Glutamatergic neuron (in vitro differentiated cells): ENCODE data around the gene TAS2R4. TPM values are rescaled to one million over a fixed set of nuclear protein-coding genes. Genes with fewer than 3 reads are reported as not detected.
"Not testable (repeated sequence)": the region's sequence is repeated elsewhere in the genome, so short reads cannot be mapped to it uniquely, and the experiment has no call there.

ENCODE experiments used
- DNase-seq: peaks from one replicate; pipeline ENCODE4 v3.0.0; 2022
- H3K27ac Mint-ChIP-seq: one replicate; pipeline ENCODE4 v1.8.0; 2020; ENCODE audit warnings: mild to moderate bottlenecking, mixed read lengths, inconsistent platforms; ENCODE audit not compliant: unreplicated experiment
- H3K27me3 Mint-ChIP-seq: one replicate; pipeline ENCODE4 v1.8.0; 2020; ENCODE audit warnings: mild to moderate bottlenecking, moderate library complexity, mixed read lengths, inconsistent platforms; ENCODE audit not compliant: unreplicated experiment
- H3K36me3 Mint-ChIP-seq: one replicate; pipeline ENCODE4 v1.8.0; 2020; ENCODE audit warnings: mild to moderate bottlenecking, mixed read lengths, inconsistent platforms; ENCODE audit not compliant: unreplicated experiment
- H3K4me1 Mint-ChIP-seq: one replicate; pipeline ENCODE4 v1.8.0; 2020; ENCODE audit warnings: mild to moderate bottlenecking, low read depth, mixed read lengths, inconsistent platforms; ENCODE audit not compliant: unreplicated experiment
- H3K4me3 Mint-ChIP-seq: one replicate; pipeline ENCODE4 v1.8.0; 2020; ENCODE audit warnings: mild to moderate bottlenecking, mixed read lengths, inconsistent platforms; ENCODE audit not compliant: unreplicated experiment
- H3K9me3 Mint-ChIP-seq: one replicate; pipeline ENCODE4 v1.8.0; 2020; ENCODE audit warnings: mild to moderate bottlenecking, moderate library complexity, mixed read lengths, inconsistent platforms; ENCODE audit not compliant: unreplicated experiment
- total RNA-seq: library from RNA; stranded (reverse); fragmentation: NEBNext Ultra II Directional; extraction: Animal tissue kit (Norgen Biotek cat#: 25700); gene quantifications from one replicate; pipeline ENCODE4 v1.2.1, GENCODE V29; 2021; ENCODE audit not compliant: unreplicated experiment
- TF ChIP-seq, protein P1 (sequence below): fragments of 200-600 bp; sonication (generic); IDR thresholded peaks from one replicate; pipeline ENCODE4 v1.5.0; 2021; ENCODE audit not compliant: partially characterized antibody, unreplicated experiment

The TAS2R4 gene
- total RNA-seq, 1 donor from 2014 or later: 1.0 TPM

- Mint-ChIP-seq H3K36me3 (no peaks in the 10 kb centered on the region), H3K27me3 (no peaks in the 10 kb centered on the region), H3K9me3 (no peaks in the 10 kb centered on the region), H3K4me3 (no peak overlapping the region), H3K27ac (no peak overlapping the region), H3K4me1 (peaks cover 2% of the 10 kb centered on the region)
- TF ChIP-seq, protein P1, sequence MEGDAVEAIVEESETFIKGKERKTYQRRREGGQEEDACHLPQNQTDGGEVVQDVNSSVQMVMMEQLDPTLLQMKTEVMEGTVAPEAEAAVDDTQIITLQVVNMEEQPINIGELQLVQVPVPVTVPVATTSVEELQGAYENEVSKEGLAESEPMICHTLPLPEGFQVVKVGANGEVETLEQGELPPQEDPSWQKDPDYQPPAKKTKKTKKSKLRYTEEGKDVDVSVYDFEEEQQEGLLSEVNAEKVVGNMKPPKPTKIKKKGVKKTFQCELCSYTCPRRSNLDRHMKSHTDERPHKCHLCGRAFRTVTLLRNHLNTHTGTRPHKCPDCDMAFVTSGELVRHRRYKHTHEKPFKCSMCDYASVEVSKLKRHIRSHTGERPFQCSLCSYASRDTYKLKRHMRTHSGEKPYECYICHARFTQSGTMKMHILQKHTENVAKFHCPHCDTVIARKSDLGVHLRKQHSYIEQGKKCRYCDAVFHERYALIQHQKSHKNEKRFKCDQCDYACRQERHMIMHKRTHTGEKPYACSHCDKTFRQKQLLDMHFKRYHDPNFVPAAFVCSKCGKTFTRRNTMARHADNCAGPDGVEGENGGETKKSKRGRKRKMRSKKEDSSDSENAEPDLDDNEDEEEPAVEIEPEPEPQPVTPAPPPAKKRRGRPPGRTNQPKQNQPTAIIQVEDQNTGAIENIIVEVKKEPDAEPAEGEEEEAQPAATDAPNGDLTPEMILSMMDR: peak; percentile 73
- DNase-seq: no peak
These were observed 9.5 kb downstream of the TAS2R4 start for GRCh38 chr7:141785706-141786552.

DNA sequence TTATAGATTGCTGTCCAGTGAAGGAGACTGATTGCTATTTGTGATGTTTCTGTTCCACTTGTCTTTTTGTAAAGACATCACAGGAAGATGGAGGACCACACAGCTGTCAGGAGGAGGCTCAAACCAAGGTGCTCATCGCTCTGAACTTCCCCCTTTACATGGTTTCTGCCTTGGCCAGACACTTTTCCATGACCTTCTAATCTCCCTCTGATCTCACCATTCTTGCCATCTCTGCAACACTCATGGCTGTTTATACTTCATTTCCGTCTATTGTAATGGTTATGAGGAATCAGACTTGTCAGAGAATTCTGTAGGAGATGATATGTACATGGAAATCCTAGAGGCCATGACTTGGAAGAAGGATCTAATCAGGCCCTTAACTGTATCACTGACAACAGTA, 11.8 kb downstream of the TAS2R4 start:
- TF ChIP-seq, protein P1: no peak
- Mint-ChIP-seq H3K4me3 (no peak overlapping the region), H3K36me3 (no peaks in the 10 kb centered on the region), H3K4me1 (peaks cover 2% of the 10 kb centered on the region), H3K9me3 (no peaks in the 10 kb centered on the region), H3K27ac (no peak overlapping the region), H3K27me3 (no peaks in the 10 kb centered on the region)
- DNase-seq: no peak

DNA sequence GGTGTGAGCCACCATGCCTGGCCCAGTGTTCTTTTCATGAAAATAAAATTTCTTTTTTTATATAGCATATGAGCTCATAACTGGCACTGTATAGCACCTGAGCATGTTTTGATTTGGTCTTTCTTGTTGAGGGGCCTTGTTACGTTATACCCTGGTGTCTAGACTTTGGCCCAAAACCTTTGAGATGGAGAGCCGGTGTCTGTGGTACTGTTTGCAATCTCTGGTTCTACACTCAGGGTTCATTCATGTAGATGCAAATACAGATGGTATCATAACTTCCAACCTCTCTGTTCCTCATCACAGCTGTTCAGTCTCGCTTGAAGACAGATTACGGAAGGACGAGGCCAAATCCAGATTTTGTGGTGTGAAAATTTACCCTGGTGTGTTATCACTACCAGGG, 13.4 kb downstream of the TAS2R4 start, which contains the start of gene TAS2R5:
Gene TAS2R5 (plus strand): TSS at position 301 of the 400 bp plus-strand sequence. CDS start 145 bp downstream, outside the sequence.
- Mint-ChIP-seq H3K36me3 (no peaks in the 10 kb centered on the region), H3K9me3 (no peaks in the 10 kb centered on the region), H3K4me3 (no peak within 1 kb of the TSS), H3K27ac (no peak within 1 kb of the TSS), H3K27me3 (no peaks in the 10 kb centered on the region), H3K4me1 (peaks cover 2% of the 10 kb centered on the region)
- TF ChIP-seq, protein P1: no peak
- no peak for DNase-seq

GRCh38 chr7:141792526-141792925, 16.1 kb downstream of the TAS2R4 start:
- Mint-ChIP-seq H3K36me3 (no peaks in the 10 kb centered on the region), H3K4me1 (no peaks in the 10 kb centered on the region), H3K27me3 (no peaks in the 10 kb centered on the region), H3K4me3 (no peak overlapping the region), H3K27ac (no peak overlapping the region), H3K9me3 (no peaks in the 10 kb centered on the region)
- no peak for DNase-seq
- TF ChIP-seq, protein P1: no peak

GRCh38 chr7:141820067-141820466, 43.6 kb downstream of the TAS2R4 start:
- Mint-ChIP-seq H3K4me3 (no peak overlapping the region), H3K27me3 (no peaks in the 10 kb centered on the region), H3K36me3 (peaks cover 5% of the 10 kb centered on the region), H3K9me3 (peaks cover 5% of the 10 kb centered on the region), H3K4me1 (no peaks in the 10 kb centered on the region), H3K27ac (no peak overlapping the region)
- no peak for DNase-seq
- TF ChIP-seq, protein P1: no peak

DNA sequence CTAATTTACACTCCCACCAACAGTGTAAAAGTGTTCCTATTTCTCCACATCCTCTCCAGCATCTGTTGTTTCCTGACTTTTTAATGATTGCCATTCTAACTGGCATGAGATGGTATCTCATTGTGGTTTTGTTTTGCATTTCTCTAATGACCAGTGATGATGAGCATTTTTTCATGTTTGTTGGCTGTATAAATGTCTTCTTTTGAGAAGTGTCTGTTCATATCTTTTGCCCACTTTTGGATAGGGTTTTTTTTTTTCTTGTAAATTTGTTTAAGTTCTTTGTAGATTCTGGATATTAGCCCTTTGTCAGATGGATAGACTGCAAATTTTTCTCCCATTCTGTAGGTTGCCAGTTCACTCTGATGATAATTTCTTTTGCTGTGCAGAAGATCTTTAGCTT, 46.0 kb downstream of the TAS2R4 start:
- H3K27me3 Mint-ChIP-seq, H3K4me1 Mint-ChIP-seq, H3K27ac Mint-ChIP-seq, H3K9me3 Mint-ChIP-seq, H3K4me3 Mint-ChIP-seq, H3K36me3 Mint-ChIP-seq, DNase-seq: not testable (repeated sequence)
